Fibroblast of skin of left quadriceps (primary cell): ENCODE data around the gene SEC24C.
A peak's percentile ranks its signal among the peaks of the same experiment; 100 is the strongest.
"Not testable (repeated sequence)": the region's sequence is repeated elsewhere in the genome, so short reads cannot be mapped to it uniquely, and the experiment has no call there.

Experiments
- DNase-seq, 2 experiments: peaks; one replicate each; pipeline ENCODE4 v3.0.0-alpha.2; 2013; ENCODE audit warnings: low read depth in 2 of 2

The SEC24C gene

GRCh38 chr10:73772281-73773151, 28.3 kb downstream of the SEC24C start:
- DNase-seq = peak; percentile 52 to 56

- no peak for DNase-seq
Observed at GRCh38 chr10:73773152-73773879, 29.1 kb downstream of the SEC24C start.

- no peak for DNase-seq
Observed at GRCh38 chr10:73774637-73775036, 30.5 kb downstream of the SEC24C start.

- no peak for DNase-seq
Observed at GRCh38 chr10:73779018-73779417, 34.8 kb downstream of the SEC24C start.

- no peak for DNase-seq
Observed at GRCh38 chr10:73779539-73780197, 35.5 kb downstream of the SEC24C start.

GRCh38 chr10:73780301-73780700, 36.1 kb downstream of the SEC24C start:
- no peak for DNase-seq

- no peak for DNase-seq
Observed at GRCh38 chr10:73780966-73781365, 36.8 kb downstream of the SEC24C start.

GRCh38 chr10:73781548-73781878, 37.3 kb downstream of the SEC24C start:
- no peak for DNase-seq

GRCh38 chr10:73781879-73782748, 37.9 kb downstream of the SEC24C start, which contains the start of gene CHCHD1:
CHCHD1 (plus strand) TSS chr10:73782048; CDS start chr10:73782076, 28 bp downstream.
- peak; percentile 58 to 66 for DNase-seq

- no peak for DNase-seq
Observed at GRCh38 chr10:73782749-73783085, 38.5 kb downstream of the SEC24C start.

GRCh38 chr10:73785211-73785720, 41.1 kb downstream of the SEC24C start, which contains the start of gene ZSWIM8:
ZSWIM8 (plus strand) TSS chr10:73785606; CDS start chr10:73785879, 273 bp downstream.
- peak; percentile 93 to 94 for DNase-seq

GRCh38 chr10:73785721-73786511, 41.7 kb downstream of the SEC24C start:
- no peak for DNase-seq

- no peak for DNase-seq
Observed at GRCh38 chr10:73786512-73786885, 42.3 kb downstream of the SEC24C start.

- not testable (repeated sequence) for DNase-seq
Observed at GRCh38 chr10:73787031-73787800, 43.0 kb downstream of the SEC24C start.

- DNase-seq = no peak
Observed at GRCh38 chr10:73788864-73789658, 44.9 kb downstream of the SEC24C start.

- no peak for DNase-seq
Observed at GRCh38 chr10:73789659-73790055, 45.5 kb downstream of the SEC24C start.

GRCh38 chr10:73790886-73791625, 46.9 kb downstream of the SEC24C start:
- no peak for DNase-seq

- DNase-seq = no peak
Observed at GRCh38 chr10:73791871-73792400, 47.8 kb downstream of the SEC24C start.
